Caki2 (cell line): ENCODE data around the gene TRIM62. TPM values are rescaled to one million over a fixed set of nuclear protein-coding genes. Genes with fewer than 3 reads are reported as not detected.
"Not testable (repeated sequence)": the region's sequence is repeated elsewhere in the genome, so short reads cannot be mapped to it uniquely, and the experiment has no call there.

ENCODE experiments used
- DNase-seq: peaks from one replicate; pipeline ENCODE4 v3.0.0-alpha.2; 2015; ENCODE audit warnings: low read depth
- in situ Hi-C: cut with HindIII; loops from 2 replicates; pipeline ENCODE4 v1.10.0; 2016; ENCODE audit warnings: low sequenced_read_pairs, low pct_unique_long_range_greater_than_20kb, mixed read lengths
- total RNA-seq: library from RNA; depleted of rRNA; stranded (reverse); fragments of >200 nt; shearing (Covaris generic); gene quantifications from 2 replicates; pipeline ENCODE4 v1.2.3, GENCODE V29; 2014; ENCODE audit warnings: low replicate concordance

Gene TRIM62
- total RNA-seq, 1 experiment from 2014 or later: 2.6 TPM

GRCh38 chr1:33122483-33123178 lies 59.2 kb downstream of the TRIM62 start:
- no peak for DNase-seq
- in situ Hi-C loops: no loop called here

DNA sequence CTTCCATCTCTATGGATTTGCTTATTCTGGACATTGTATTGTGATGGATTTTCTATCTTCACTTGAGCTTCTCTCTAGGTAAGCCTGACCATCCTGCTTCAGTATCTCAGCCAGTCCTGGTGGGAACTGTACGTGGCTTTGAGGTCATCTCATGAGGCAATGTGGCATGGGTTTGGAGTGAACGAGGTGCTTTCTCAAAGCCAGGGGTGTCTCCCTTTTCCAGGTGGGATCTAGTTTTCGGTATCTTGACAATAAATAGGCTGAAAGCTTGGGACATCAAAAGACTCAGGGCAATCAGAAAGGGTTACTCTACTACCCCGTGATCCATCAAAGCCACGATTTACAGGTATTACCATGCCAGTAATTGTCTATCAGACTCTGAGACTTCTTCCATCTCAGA lies 60.1 kb downstream of the TRIM62 start:
- no peak for DNase-seq
- in situ Hi-C loops: no loop called here

DNA sequence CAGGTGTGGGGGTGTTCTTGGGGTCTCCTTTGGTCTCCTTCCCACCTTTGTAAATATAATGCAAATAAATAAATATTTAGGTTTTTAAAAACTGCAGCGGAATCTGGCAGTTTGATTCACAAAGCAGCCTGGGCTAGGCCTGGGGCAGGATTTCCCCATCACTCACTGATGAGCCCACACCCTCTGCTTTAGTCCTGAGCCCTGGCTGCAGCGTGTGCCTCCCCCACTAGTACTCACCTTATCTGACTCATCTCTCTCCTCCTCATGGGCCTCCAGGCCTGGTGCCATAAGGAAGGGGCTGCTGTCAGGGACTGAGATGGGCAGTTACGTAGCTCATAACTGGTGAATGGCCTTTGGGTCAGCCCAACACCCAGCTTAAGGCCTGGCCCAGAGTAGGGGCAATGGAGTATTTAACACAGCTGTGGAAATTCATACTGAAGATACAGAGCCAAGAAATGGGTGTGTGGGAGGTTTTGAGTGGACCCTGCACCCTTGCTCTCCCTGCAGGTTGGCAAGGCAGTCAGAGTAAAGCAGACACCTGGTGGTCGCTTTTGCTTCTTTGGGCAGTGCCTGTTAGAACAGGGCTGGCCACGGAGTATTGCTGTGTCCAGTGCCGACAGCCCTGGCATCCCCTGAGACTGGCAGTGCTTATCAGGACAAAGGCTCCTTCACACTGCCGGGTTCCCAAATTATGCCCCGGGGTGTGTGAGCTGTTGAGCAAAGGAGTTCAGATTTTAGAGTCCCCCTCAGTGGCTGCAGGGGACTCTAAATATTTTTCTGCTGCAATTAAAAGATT lies 61.2 kb downstream of the TRIM62 start:
- in situ Hi-C loops: no loop called here
- peak; percentile 52 for DNase-seq

GRCh38 chr1:33119532-33120217 lies 62.2 kb downstream of the TRIM62 start:
- in situ Hi-C loops: no loop called here
- no peak for DNase-seq

GRCh38 chr1:33119050-33119449 lies 62.8 kb downstream of the TRIM62 start:
- in situ Hi-C loops: no loop called here
- no peak for DNase-seq

- no peak for DNase-seq
- in situ Hi-C loops: no loop called here
Measured at GRCh38 chr1:33118274-33118673, 63.6 kb downstream of the TRIM62 start.

- DNase-seq: no peak
- in situ Hi-C loops: no loop called here
Measured at GRCh38 chr1:33117440-33118085, 64.3 kb downstream of the TRIM62 start.

DNA sequence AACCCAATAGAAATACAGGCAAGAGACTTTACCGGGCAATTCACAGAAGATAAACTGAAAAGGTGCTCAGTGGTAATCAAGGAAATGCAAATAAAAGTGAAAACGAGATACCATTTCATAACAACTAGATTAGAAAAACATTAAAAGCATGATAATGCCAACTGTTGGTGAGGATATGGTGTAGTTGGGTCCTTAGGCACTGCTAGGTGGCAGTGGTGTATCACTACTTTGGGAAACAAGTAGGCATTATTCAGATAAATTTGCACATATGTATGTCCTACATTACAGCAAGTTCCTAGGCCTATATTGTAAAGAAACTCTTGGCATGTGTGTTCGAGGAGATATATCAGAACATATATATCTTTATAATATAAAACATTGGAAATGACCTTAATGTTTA lies 69.9 kb downstream of the TRIM62 start:
- in situ Hi-C loops: no loop called here
- no peak for DNase-seq

DNA sequence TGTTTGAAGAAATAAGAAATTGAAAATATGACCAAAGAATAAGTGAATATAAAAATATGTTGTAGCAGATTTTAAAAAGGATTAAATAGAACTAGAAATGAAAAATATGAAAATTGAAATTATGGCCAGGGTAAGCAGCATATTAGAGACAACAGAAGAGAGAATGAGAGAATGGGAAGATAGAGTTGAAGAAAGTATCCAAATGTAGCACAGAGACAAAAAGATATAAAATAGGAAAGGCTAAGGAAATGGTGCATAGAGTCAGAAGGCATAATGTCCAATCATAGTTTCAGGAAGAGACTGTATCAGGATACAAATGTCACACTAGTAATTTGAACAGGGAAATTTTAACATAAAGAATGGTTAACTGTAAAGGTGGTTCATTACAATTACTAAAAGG lies 71.4 kb downstream of the TRIM62 start:
- DNase-seq: no peak
- in situ Hi-C loops: no loop called here

- in situ Hi-C loops: not testable (repeated sequence)
Measured at GRCh38 chr1:33100119-33100415, 81.8 kb downstream of the TRIM62 start.

DNA sequence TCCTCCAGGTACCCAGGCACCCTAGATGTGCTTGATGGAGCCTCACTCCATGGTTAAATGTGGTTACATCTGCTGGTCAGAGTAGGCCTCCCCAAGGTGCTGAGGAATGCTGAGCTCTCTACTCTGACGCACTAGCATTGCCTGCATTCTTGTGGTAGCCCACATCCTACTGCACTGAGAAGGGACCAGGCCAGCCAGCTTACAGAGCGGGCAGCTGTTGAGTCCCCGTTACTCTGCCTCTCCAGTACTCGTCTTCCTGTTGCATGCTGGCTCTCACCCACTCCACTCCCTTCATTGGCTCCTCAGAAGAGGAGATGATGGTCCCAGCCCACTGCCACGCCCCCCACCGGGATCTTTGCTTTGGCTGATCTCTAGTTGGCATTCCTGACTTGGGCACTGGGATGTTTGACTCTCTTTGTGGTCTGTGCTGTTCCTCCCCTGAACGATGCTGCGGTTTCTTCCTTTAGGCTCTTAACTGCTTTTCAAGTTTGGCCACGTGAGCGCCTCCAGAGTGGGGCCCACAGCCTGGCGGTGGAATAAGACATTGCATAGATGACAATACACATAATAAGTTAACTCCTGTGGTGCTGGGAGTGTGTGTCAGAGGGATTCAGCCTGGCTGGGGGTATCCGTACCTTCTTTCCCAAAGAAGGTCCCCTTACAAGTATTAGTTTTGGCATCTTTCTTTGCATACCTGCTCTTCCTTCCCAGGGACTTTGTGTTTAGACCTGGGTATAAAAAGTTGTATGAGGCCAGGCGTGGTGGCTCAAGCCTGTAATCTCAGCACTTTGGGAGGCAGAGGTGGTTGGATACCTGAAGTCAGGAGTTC lies 82.3 kb downstream of the TRIM62 start:
- in situ Hi-C loops: no loop called here
- peak; percentile 99 for DNase-seq

More at GRCh38 chr1:33100119-33100415, 81.8 kb downstream of the TRIM62 start:
- not testable (repeated sequence) for DNase-seq

DNA sequence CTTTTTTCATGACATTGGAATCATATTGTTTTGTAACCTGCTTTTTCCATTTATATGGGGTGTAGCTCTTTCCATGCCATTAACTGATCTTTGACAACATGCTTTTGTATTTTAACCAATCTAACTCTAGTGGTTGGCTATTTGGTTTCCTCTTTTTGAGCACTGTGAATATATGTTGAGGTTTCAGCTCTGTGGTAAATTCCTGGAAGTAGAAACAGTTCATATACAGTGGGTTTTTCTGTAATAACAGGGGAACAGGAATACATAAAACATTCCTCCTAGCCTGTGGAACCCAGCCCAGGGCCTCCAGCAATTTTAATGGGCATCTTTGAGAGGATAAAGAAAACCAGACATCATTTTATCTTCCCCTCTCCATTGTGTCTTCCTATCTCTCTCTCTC lies 83.5 kb downstream of the TRIM62 start:
- in situ Hi-C loops: no loop called here
- DNase-seq: no peak

DNA sequence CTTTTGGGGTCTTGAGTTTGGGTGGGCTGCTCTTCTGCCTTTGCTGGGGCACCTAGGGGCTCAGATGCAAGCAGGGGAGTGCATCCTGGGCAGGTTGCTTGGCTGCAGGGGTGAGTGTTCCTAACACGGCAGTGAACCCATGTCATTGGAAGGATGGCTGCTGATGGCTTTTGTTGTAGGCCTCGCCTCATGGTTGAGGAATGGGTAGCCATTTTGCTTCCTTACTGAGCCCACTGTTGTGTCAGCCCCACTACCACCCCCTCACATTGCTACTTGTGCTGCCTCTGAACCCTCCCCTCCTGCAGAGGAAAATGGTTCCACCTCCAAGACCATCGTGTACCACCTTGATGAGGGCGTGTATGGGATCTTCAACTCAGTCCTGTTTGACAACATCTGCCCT lies 84.1 kb downstream of the TRIM62 start:
- DNase-seq: no peak
- in situ Hi-C loops: no loop called here

DNA sequence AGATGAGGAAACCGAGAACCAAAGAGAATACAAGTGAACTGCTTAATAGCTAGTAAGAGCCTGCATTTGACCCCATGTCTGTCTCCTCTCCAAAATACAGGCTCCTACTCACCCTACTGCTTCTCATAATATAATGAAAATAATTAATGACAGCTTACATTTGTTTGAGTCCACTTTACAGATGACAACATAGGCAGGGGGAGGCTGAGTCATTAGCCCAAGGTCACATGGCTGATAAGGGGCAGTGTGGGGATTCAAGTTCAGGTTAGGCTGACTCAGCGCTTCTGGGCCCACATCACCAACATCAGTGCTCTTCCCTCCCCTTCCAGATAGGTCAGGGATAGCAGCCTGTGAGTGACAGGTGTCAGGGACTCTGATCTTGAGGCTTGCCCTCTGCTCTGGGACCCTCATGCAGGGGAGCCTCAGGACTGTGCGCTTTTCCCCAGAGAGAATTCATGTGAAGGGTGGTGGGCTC lies 84.7 kb downstream of the TRIM62 start:
- in situ Hi-C loops: no loop called here
- DNase-seq: no peak

GRCh38 chr1:33096363-33097005 lies 85.4 kb downstream of the TRIM62 start:
- in situ Hi-C loops: no loop called here
- no peak for DNase-seq
